HEK293 (cell line): ENCODE results near the gene ARHGAP6.

Experiments used
- CTCF ChIA-PET: fragments of 350-600 bp; formaldehyde crosslinking; extraction: SDS; loops from one replicate; lab custom pipeline; 2021; ENCODE audit warnings: antibody characterized with exemption; lab: Yijun Ruan, JAX
- POLR2A ChIA-PET: fragments of 300-600 bp; formaldehyde crosslinking; extraction: SDS; loops from one replicate; lab custom pipeline; 2020; ENCODE audit warnings: antibody characterized with exemption, inconsistent platforms; lab: Yijun Ruan, JAX
- H3K27ac ChIP-seq: fragments of 200-500 bp; sonication (Bioruptor generic); 2 replicates; pipeline ENCODE4 v1.5.1; 2014; ENCODE audit warnings: low read depth, low read length, control low read depth, inconsistent platforms; ENCODE audit errors: extremely low read depth
- H3K36me3 ChIP-seq, 2 experiments: fragments of 200-500 bp in 1 of 2; sonication (Bioruptor generic) in 1 of 2; 1 replicate in 1 of 2; 2 replicates in 1 of 2; pipeline ENCODE4 v1.5.1; 2014 to 2017; ENCODE audit warnings: inconsistent platforms in 2 of 2, low read length in 2 of 2; ENCODE audit not compliant: control insufficient read depth in 2 of 2, insufficient read depth in 1 of 2
- H3K4me1 ChIP-seq: fragments of 200-500 bp; sonication (Bioruptor generic); 2 replicates; pipeline ENCODE4 v1.5.1; 2014; ENCODE audit warnings: mild to moderate bottlenecking, low read length, inconsistent platforms; ENCODE audit not compliant: control insufficient read depth, insufficient read depth
- H3K4me3 ChIP-seq: 2 replicates; pipeline ENCODE4 v1.5.1; 2011; ENCODE audit warnings: low read depth, mild to moderate bottlenecking, control low read depth, low read length, moderate library complexity
- H3K9me3 ChIP-seq: fragments of 200-500 bp; sonication (Bioruptor generic); 2 replicates; pipeline ENCODE4 v1.5.1; 2014; ENCODE audit warnings: low read depth, low read length, inconsistent platforms; ENCODE audit not compliant: control insufficient read depth, insufficient read depth
- BCL6B ChIP-seq: fragments of 450-650 bp; formaldehyde crosslinking; IDR thresholded peaks from 2 replicates; pipeline ENCODE4 v1.5.1; 2017; ENCODE audit warnings: missing biosample characterization, missing genetic modification characterization
- GLIS1 ChIP-seq: fragments of 450-650 bp; formaldehyde crosslinking; IDR thresholded peaks from 2 replicates; pipeline ENCODE4 v1.5.1; 2016; ENCODE audit warnings: missing biosample characterization, missing genetic modification characterization
- HIC1 ChIP-seq: fragments of 450-650 bp; formaldehyde crosslinking; IDR thresholded peaks from 2 replicates; pipeline ENCODE4 v1.5.1; 2016; ENCODE audit warnings: missing biosample characterization, missing genetic modification characterization
- MZF1 ChIP-seq: fragments of 450-650 bp; formaldehyde crosslinking; IDR thresholded peaks from 2 replicates; pipeline ENCODE4 v1.5.1; 2017; ENCODE audit warnings: missing biosample characterization, missing genetic modification characterization, borderline replicate concordance
- PRDM4 ChIP-seq: fragments of 450-650 bp; formaldehyde crosslinking; IDR thresholded peaks from 2 replicates; pipeline ENCODE4 v1.5.1; 2017; ENCODE audit warnings: missing biosample characterization, missing genetic modification characterization
- ZFHX2 ChIP-seq: fragments of 450-650 bp; formaldehyde crosslinking; conservative IDR thresholded peaks from 2 replicates; pipeline ENCODE4 v1.5.1; 2016; ENCODE audit warnings: missing biosample characterization, missing genetic modification characterization
- ZFP69B ChIP-seq: fragments of 450-650 bp; formaldehyde crosslinking; IDR thresholded peaks from 2 replicates; pipeline ENCODE4 v1.5.1; 2016; ENCODE audit warnings: missing biosample characterization, missing genetic modification characterization
- ZNF132 ChIP-seq: fragments of 450-650 bp; formaldehyde crosslinking; IDR thresholded peaks from 2 replicates; pipeline ENCODE4 v1.5.1; 2017; ENCODE audit warnings: missing biosample characterization, missing genetic modification characterization, borderline replicate concordance
- ZNF138 ChIP-seq: fragments of 450-650 bp; formaldehyde crosslinking; IDR thresholded peaks from 2 replicates; pipeline ENCODE4 v1.5.1; 2016; ENCODE audit warnings: missing biosample characterization, missing genetic modification characterization, borderline replicate concordance
- ZNF146 ChIP-seq: fragments of 450-650 bp; formaldehyde crosslinking; IDR thresholded peaks from 2 replicates; pipeline ENCODE4 v1.5.1; 2016; ENCODE audit warnings: missing biosample characterization, missing genetic modification characterization
- ZNF510 ChIP-seq: fragments of 450-650 bp; formaldehyde crosslinking; IDR thresholded peaks from 2 replicates; pipeline ENCODE4 v1.5.1; 2018; ENCODE audit warnings: mild to moderate bottlenecking, missing genetic modification characterization, missing biosample characterization; ENCODE audit not compliant: insufficient replicate concordance
- ZNF549 ChIP-seq: fragments of 450-650 bp; IDR thresholded peaks from 2 replicates; pipeline ENCODE4 v1.5.1; 2018; ENCODE audit warnings: missing biosample characterization, missing genetic modification characterization, mild to moderate bottlenecking, inconsistent platforms, moderate library complexity
- ZNF596 ChIP-seq: fragments of 450-650 bp; IDR thresholded peaks from 2 replicates; pipeline ENCODE4 v1.5.0; 2018; ENCODE audit warnings: missing biosample characterization, mild to moderate bottlenecking, missing genetic modification characterization, moderate library complexity
- ZNF610 ChIP-seq: fragments of 450-650 bp; formaldehyde crosslinking; IDR thresholded peaks from 2 replicates; pipeline ENCODE4 v1.5.1; 2016; ENCODE audit warnings: missing biosample characterization, missing genetic modification characterization, borderline replicate concordance
- ZNF639 ChIP-seq: fragments of 450-650 bp; formaldehyde crosslinking; IDR thresholded peaks from 2 replicates; pipeline ENCODE4 v1.5.1; 2016; ENCODE audit warnings: missing biosample characterization, missing genetic modification characterization
- ZNF670 ChIP-seq: fragments of 450-650 bp; formaldehyde crosslinking; IDR thresholded peaks from 2 replicates; pipeline ENCODE4 v1.5.1; 2016; ENCODE audit warnings: missing biosample characterization, missing genetic modification characterization, low read depth
- ZNF692 ChIP-seq: fragments of 450-650 bp; formaldehyde crosslinking; IDR thresholded peaks from 2 replicates; pipeline ENCODE4 v1.5.1; 2016; ENCODE audit warnings: missing biosample characterization, missing genetic modification characterization
- ZNF785 ChIP-seq: fragments of 450-650 bp; formaldehyde crosslinking; IDR thresholded peaks from 2 replicates; pipeline ENCODE4 v1.5.1; 2016; ENCODE audit warnings: missing biosample characterization, missing genetic modification characterization
- ZNF843 ChIP-seq: fragments of 450-650 bp; formaldehyde crosslinking; IDR thresholded peaks from 2 replicates; pipeline ENCODE4 v1.5.1; 2016; ENCODE audit warnings: missing biosample characterization, missing genetic modification characterization
- ZSCAN23 ChIP-seq: fragments of 450-650 bp; formaldehyde crosslinking; IDR thresholded peaks from 2 replicates; pipeline ENCODE4 v1.5.1; 2016; ENCODE audit warnings: missing biosample characterization, missing genetic modification characterization

ARHGAP6 gene

GRCh38 chrX:11311706-11312105, 354.0 kb downstream of the ARHGAP6 start:
- no peaks in the 10 kb centered on the region for H3K36me3 ChIP-seq
- no peak for TF ChIP-seq ZNF596 (tag by site-specific recombination)
- TF ChIP-seq ZNF138 (tag by site-specific recombination): no peak
- no peak for TF ChIP-seq ZNF639
- TF ChIP-seq PRDM4 (tag by site-specific recombination): no peak
- TF ChIP-seq ZFHX2 (tag by site-specific recombination): no peak
- TF ChIP-seq ZNF610: no peak
- no peak for TF ChIP-seq ZNF692
- no peak for TF ChIP-seq ZNF510 (tag by site-specific recombination)
- no peak for TF ChIP-seq BCL6B (tag by site-specific recombination)
- no peak for TF ChIP-seq ZNF132 (tag by site-specific recombination)
- no peak for TF ChIP-seq ZNF549
- TF ChIP-seq ZNF670 (tag by site-specific recombination): no peak
- no peak for TF ChIP-seq MZF1 (tag by site-specific recombination)
- TF ChIP-seq ZFP69B (tag by site-specific recombination): no peak
- TF ChIP-seq HIC1 (tag by site-specific recombination): no peak
- no peak for TF ChIP-seq ZNF785 (tag by site-specific recombination)
- TF ChIP-seq ZSCAN23 (tag by site-specific recombination): no peak
- TF ChIP-seq ZNF843 (tag by site-specific recombination): no peak
- TF ChIP-seq GLIS1 (tag by site-specific recombination): no peak
- TF ChIP-seq ZNF146: no peak
- ChIA-PET CTCF (no interaction called here), POLR2A (no interaction called here)
- no peak overlapping the region for H3K4me3 ChIP-seq
- no peaks in the 10 kb centered on the region for H3K9me3 ChIP-seq
- H3K4me1 ChIP-seq: no peaks in the 10 kb centered on the region
- H3K27ac ChIP-seq: no peak overlapping the region
